ENCODE results near the gene ARHGDIG.

The ARHGDIG gene

DNA sequence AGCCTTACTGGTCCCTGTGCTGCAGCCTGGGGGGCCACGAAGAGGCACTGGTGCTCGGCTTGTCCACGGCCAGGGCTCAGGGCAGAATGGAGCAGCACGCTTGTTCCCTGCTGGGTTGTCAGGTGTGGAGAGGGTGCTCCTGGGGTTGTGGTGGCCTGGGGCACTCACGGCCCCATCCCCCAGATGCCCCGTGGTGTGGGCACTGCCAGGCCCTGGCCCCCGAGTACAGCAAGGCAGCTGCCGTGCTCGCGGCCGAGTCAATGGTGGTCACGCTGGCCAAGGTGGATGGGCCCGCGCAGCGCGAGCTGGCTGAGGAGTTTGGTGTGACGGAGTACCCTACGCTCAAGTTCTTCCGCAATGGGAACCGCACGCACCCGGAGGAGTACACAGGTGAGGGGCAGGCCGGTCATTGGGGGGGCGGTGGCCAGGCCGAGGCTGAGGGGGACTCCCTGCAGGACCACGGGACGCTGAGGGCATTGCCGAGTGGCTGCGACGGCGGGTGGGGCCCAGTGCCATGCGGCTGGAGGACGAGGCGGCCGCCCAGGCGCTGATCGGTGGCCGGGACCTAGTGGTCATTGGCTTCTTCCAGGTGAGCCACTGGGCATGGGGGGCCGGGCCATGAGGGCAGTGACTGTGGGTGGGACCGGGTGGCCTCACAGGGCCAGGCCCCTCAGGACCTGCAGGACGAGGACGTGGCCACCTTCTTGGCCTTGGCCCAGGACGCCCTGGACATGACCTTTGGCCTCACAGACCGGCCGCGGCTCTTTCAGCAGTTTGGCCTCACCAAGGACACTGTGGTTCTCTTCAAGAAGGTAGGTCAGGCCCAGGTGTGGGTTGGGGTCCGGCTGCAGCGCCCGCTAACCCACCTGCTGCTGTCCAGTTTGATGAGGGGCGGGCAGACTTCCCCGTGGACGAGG, 4.1 kb downstream of the ARHGDIG start:
- FAIRE-seq (no peak), DNase-seq (ENCODE audit: insufficient read length, low spot score) (no peak)
- TF ChIP-seq SPI1 (IDR thresholded peaks at IDR 0.05; ENCODE audit: low read depth, low read length) (no peak), PAX5 (IDR thresholded peaks at IDR 0.05; ENCODE audit: insufficient read depth, low read length, severe bottlenecking) (no peak), TAF1 (IDR thresholded peaks at IDR 0.05; ENCODE audit: low read depth, low read length) (no peak), POLR2AphosphoS5 (IDR thresholded peaks at IDR 0.05; ENCODE audit: low read depth, low read length) (no peak), POLR2A (IDR thresholded peaks at IDR 0.05; ENCODE audit: low read depth, low read length) (no peak), POU2F2 (IDR thresholded peaks at IDR 0.05; ENCODE audit: low read depth, low read length) (no peak)

DNA sequence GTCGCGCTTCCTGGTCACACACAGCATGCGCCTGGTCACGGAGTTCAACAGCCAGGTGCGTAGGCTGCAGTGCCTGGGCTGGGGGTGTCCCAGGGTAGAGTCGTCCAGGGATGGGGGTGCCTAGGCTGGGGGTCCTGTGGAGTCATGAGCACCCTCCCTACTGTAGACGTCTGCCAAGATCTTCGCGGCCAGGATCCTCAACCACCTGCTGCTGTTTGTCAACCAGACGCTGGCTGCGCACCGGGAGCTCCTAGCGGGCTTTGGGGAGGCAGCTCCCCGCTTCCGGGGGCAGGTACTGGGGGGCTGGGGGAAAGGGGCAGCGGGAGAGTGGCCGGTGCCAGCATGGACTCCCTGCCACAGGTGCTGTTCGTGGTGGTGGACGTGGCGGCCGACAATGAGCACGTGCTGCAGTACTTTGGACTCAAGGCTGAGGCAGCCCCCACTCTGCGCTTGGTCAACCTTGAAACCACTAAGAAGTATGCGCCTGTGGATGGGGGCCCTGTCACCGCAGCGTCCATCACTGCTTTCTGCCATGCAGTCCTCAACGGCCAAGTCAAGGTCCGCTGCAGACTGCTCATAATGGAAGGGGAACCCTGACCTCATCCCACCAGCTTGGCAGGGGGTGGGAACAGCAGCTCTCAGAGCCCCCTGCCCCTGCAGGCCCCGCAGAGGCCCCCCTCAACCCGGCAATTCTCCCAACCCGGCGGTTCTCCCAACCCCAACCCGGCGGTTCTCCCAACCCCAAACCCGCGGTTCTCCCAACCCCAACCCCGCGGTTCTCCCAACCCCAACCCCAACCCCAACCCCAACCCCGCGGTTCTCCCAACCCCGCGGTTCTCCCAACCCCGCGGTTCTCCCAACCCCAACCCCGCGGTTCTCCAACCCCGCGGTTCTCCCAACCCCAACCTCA, 5.0 kb downstream of the ARHGDIG start:
- DNase-seq (ENCODE audit: insufficient read length, low spot score) (peak; percentile 60), FAIRE-seq (no peak)
- TF ChIP-seq PAX5 (IDR thresholded peaks at IDR 0.05; ENCODE audit: insufficient read depth, low read length, severe bottlenecking): no peak
- no peak for TF ChIP-seq POU2F2 (IDR thresholded peaks at IDR 0.05; ENCODE audit: low read depth, low read length)
- TF ChIP-seq POLR2AphosphoS5 (IDR thresholded peaks at IDR 0.05; ENCODE audit: low read depth, low read length): no peak
- TF ChIP-seq POLR2A (IDR thresholded peaks at IDR 0.05; ENCODE audit: low read depth, low read length): no peak
- TF ChIP-seq SPI1 (IDR thresholded peaks at IDR 0.05; ENCODE audit: low read depth, low read length): no peak
- TF ChIP-seq TAF1 (IDR thresholded peaks at IDR 0.05; ENCODE audit: low read depth, low read length): no peak

DNA sequence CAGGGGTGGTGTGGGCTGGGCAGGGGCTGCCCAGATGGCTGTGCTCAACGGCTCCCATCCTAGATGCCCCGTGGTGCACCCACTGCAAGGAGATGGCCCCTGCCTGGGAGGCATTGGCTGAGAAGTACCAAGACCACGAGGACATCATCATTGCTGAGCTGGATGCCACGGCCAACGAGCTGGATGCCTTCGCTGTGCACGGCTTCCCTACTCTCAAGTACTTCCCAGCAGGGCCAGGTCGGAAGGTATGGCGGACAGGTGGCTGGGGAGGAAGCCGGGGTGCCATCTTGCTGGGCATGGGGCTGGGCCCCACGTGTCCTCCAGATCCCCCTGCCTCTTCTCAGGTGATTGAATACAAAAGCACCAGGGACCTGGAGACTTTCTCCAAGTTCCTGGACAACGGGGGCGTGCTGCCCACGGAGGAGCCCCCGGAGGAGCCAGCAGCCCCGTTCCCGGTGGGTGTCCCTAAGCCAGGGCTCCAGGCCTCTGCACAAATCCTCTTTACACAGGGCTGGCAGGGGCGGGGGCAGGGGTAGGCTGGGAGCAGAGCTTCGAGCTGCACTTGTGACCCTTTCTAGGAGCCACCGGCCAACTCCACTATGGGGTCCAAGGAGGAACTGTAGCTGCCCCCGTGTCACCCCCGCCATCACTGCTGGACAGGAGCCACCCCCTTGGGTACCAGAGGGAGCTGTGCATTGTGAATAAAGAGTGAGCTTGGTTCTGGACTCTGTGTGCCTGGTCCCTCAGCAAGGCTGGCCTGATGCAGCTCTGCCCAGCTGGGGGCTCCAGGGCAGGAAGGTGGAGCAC, 6.3 kb downstream of the ARHGDIG start:
- DNase-seq (ENCODE audit: insufficient read length, low spot score): no peak
- no peak for TF ChIP-seq POU2F2 (IDR thresholded peaks at IDR 0.05; ENCODE audit: low read depth, low read length)
- no peak for TF ChIP-seq POLR2AphosphoS5 (IDR thresholded peaks at IDR 0.05; ENCODE audit: low read depth, low read length)
- TF ChIP-seq PAX5 (IDR thresholded peaks at IDR 0.05; ENCODE audit: insufficient read depth, low read length, severe bottlenecking): no peak
- no peak for TF ChIP-seq POLR2A (IDR thresholded peaks at IDR 0.05; ENCODE audit: low read depth, low read length)
- no peak for TF ChIP-seq SPI1 (IDR thresholded peaks at IDR 0.05; ENCODE audit: low read depth, low read length)
- no peak for TF ChIP-seq TAF1 (IDR thresholded peaks at IDR 0.05; ENCODE audit: low read depth, low read length)
- no peak for FAIRE-seq

DNA sequence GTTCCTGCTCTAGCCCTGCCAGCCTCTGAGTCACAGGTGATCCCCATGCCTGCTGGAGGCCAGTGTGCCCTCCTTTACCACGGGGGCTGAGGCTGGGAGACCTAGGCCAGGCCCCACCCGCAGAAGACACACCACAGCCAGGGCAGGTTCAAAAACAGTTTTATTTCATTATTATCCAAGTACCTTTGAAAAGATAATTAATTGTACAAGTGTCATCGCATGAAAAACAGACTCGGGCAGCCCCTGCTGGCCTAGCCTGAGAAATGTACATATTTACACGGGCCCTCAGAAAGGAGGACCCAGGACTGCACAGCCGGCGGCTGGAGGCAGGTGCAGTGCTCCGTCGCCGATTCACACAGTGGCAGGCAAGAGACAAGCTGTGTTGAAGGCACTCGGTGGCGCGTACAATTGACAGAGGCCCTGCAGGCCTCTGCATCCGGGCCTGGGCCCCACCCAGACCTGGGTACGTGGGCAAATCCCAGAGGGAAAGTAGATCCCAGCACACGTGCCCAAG, 7.0 kb downstream of the ARHGDIG start:
- DNase-seq (ENCODE audit: insufficient read length, low spot score) (no peak), FAIRE-seq (no peak)
- TF ChIP-seq TAF1 (IDR thresholded peaks at IDR 0.05; ENCODE audit: low read depth, low read length): no peak
- TF ChIP-seq SPI1 (IDR thresholded peaks at IDR 0.05; ENCODE audit: low read depth, low read length): no peak
- no peak for TF ChIP-seq POU2F2 (IDR thresholded peaks at IDR 0.05; ENCODE audit: low read depth, low read length)
- no peak for TF ChIP-seq POLR2AphosphoS5 (IDR thresholded peaks at IDR 0.05; ENCODE audit: low read depth, low read length)
- TF ChIP-seq POLR2A (IDR thresholded peaks at IDR 0.05; ENCODE audit: low read depth, low read length): no peak

DNA sequence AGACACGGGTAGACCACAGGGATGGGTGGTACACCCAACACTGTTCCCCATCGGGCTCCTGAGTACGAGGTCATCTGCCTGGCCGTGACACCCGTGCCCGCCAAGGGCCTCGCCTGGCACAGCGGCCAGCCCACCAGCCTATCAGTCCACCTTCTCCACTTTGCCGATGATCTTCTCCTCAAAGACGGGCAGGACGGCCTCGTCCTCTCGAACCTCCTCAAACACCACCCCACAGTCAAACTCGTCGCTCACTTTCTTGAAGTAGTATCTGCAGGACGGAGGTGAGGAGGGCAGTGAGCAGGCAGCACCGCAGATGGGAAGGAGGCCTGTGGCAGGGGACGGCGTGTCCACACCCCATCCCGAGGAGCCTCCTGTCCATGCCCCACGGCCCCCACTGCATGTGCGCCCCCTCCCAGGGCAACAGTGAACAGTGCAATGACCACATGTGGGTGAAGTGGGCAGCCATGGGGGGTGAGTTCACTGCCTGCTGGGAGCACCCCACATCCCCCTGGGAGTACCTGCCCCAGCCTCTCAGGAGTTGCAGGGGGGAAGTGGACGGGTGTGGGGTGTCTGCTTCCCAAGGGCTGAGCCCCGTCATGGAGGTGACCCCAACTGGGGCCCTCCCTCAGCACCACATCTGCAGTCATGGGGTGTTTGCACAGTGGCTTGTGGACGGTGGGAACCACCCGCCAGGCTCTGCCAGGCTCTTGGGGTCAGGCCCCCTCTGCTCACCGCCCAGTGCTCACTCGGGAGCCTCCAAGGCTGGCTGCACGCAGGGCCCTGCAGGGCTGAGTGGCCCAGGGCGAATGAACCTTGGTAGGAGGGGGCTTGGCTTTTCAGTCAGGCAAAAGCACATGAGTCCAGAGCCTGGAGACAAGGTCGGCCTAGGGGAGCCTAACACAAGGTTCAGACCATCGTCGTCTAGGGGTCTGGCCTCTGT, 7.9 kb downstream of the ARHGDIG start:
- FAIRE-seq (no peak), DNase-seq (ENCODE audit: insufficient read length, low spot score) (no peak)
- TF ChIP-seq POU2F2 (IDR thresholded peaks at IDR 0.05; ENCODE audit: low read depth, low read length): no peak
- TF ChIP-seq PAX5 (IDR thresholded peaks at IDR 0.05; ENCODE audit: insufficient read depth, low read length, severe bottlenecking): no peak
- no peak for TF ChIP-seq SPI1 (IDR thresholded peaks at IDR 0.05; ENCODE audit: low read depth, low read length)
- no peak for TF ChIP-seq POLR2AphosphoS5 (IDR thresholded peaks at IDR 0.05; ENCODE audit: low read depth, low read length)
- no peak for TF ChIP-seq TAF1 (IDR thresholded peaks at IDR 0.05; ENCODE audit: low read depth, low read length)
- no peak for TF ChIP-seq POLR2A (IDR thresholded peaks at IDR 0.05; ENCODE audit: low read depth, low read length)

DNA sequence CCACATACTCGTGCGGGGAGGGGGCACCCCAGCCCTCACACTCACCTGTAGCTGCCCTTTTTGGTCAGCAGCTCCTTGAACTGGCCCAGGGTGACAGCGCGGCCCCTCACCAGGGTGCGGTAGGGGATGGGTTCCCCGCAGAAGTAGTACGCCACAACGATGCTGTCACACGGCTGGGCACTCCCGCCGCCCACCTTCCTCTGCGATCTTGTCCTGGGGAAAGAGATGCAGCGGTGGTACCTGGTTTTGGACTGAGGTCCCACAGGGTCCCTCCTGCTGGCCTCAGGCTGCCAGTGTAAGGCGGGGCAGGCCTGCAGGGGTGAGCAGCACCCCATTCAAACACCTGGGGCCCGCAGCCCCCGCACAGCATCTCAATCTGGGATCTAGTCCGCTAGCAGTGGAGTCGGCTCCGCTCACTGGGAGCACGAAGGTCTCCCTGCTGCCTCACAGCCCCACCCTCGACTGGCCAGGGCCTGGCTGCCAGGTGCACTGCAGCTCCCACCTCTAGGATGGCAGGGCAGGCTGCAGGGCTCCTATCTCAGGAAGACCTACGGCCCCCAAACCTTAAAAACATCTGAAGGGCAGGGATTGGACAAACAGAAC, 9.1 kb downstream of the ARHGDIG start:
- no peak for FAIRE-seq

DNA sequence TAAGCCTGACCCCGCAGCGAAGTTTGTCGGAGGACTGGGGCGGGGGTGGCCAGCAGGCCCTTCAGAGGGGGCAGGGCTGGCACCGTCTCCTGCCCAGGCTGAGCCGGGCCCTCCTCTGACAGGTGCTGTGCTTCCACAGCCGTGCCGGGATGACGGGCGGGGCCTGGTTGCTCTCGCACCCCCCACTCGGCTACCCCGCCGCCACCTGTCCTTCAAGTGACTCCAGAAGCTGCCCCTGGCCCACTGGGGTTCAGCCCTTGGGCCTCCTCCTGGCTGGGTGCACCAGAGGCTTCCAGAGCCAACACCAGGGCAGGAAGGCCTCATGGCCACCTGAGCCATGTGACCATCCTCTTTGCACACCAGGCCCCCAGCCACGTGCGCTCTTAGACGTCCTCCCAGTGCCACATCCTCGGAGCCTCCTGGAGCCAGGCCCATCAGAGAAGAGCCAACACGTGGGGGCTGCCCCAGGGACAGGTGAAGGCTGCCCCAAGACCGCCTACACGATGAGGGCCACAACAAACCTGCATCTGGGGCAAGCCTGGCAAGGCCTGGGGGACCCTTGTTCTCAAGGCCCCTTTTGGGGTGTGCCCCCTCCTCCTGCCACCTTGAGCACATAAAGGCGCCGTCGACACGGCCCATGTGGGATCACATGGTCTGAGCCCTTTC, 9.8 kb downstream of the ARHGDIG start:
- TF ChIP-seq POLR2A (IDR thresholded peaks at IDR 0.05; ENCODE audit: low read depth, low read length) (no peak), POU2F2 (IDR thresholded peaks at IDR 0.05; ENCODE audit: low read depth, low read length) (no peak), TAF1 (IDR thresholded peaks at IDR 0.05; ENCODE audit: low read depth, low read length) (no peak), PAX5 (IDR thresholded peaks at IDR 0.05; ENCODE audit: insufficient read depth, low read length, severe bottlenecking) (no peak), POLR2AphosphoS5 (IDR thresholded peaks at IDR 0.05; ENCODE audit: low read depth, low read length) (no peak), SPI1 (IDR thresholded peaks at IDR 0.05; ENCODE audit: low read depth, low read length) (no peak)
- no peak for DNase-seq (ENCODE audit: insufficient read length, low spot score)
- no peak for FAIRE-seq

More for the DNA sequence above, 9.1 kb downstream of the ARHGDIG start:
- no peak for DNase-seq (ENCODE audit: insufficient read length, low spot score)
- TF ChIP-seq SPI1 (IDR thresholded peaks at IDR 0.05; ENCODE audit: low read depth, low read length) (no peak), POLR2A (IDR thresholded peaks at IDR 0.05; ENCODE audit: low read depth, low read length) (no peak), POU2F2 (IDR thresholded peaks at IDR 0.05; ENCODE audit: low read depth, low read length) (no peak), TAF1 (IDR thresholded peaks at IDR 0.05; ENCODE audit: low read depth, low read length) (no peak), PAX5 (IDR thresholded peaks at IDR 0.05; ENCODE audit: insufficient read depth, low read length, severe bottlenecking) (no peak), POLR2AphosphoS5 (IDR thresholded peaks at IDR 0.05; ENCODE audit: low read depth, low read length) (no peak)
